HepG2 (cell line): Measurements from ENCODE around the gene MYO1B. TPM values are rescaled to one million over a fixed set of nuclear protein-coding genes. Genes with fewer than 3 reads are reported as not detected.

ENCODE experiments used
- ATAC-seq: fragments of 200-7000 bp; cut with Tn5 transposase; 3 replicates; pipeline ENCODE4 v1.9.1; 2020; ENCODE audit warnings: mild to moderate bottlenecking, moderate library complexity
- BruUV-seq: library from RNA; stranded (reverse); fragments of 400-500 nt; replicated peaks from 2 replicates; lab custom pipeline; 2021; lab: Mats Ljungman, UMichigan
- CTCF ChIA-PET: fragments of 300-600 bp; formaldehyde crosslinking; extraction: SDS; loops from one replicate; lab custom pipeline; 2021; ENCODE audit warnings: low total read pairs, inconsistent platforms, low intra/inter-chr PET ratio; lab: Yijun Ruan, JAX
- POLR2A ChIA-PET: fragments of 350-600 bp; sonication (Branson Sonifier 250); formaldehyde crosslinking; loops from one replicate; lab custom pipeline; 2020; ENCODE audit warnings: antibody characterized with exemption, inconsistent platforms; lab: Yijun Ruan, JAX
- DNase-seq: peaks from one replicate; pipeline ENCODE4 v3.0.0-alpha.2; 2015; ENCODE audit warnings: low spot score
- FAIRE-seq: peaks from 3 replicates; lab custom pipeline; 2011; peaks lifted over from hg19 to GRCh38; lab: Jason Lieb, UNC
- H2AFZ ChIP-seq: one replicate; pipeline ENCODE4 v1.6.1; 2011; ENCODE audit warnings: low read length, inconsistent platforms
- H3K27ac ChIP-seq: fragments of 300-600 bp; 3 replicates; pipeline ENCODE4 v1.8.0; 2011; ENCODE audit warnings: mixed run types, mild to moderate bottlenecking, mixed read lengths, low read length, inconsistent platforms; ENCODE audit not compliant: insufficient read depth; ENCODE audit errors: extremely low read length
- H3K27me3 ChIP-seq, 2 experiments: fragments of 200-600 bp in 1 of 2; 2 replicates in 1 of 2; 3 replicates in 1 of 2; pipeline versions ENCODE4 v1.6.0 to v1.8.0; 2011; ENCODE audit warnings: low read length in 2 of 2, mild to moderate bottlenecking in 2 of 2, moderate library complexity in 2 of 2, inconsistent platforms in 1 of 2; ENCODE audit not compliant: insufficient read depth in 2 of 2, control insufficient read depth in 1 of 2
- H3K36me3 ChIP-seq, 2 experiments: fragments of 200-600 bp in 1 of 2; replicated peaks in 1 of 2; 2 replicates in 1 of 2; 3 replicates in 1 of 2; pipeline versions ENCODE4 v1.5.1 to v1.8.0; 2011; ENCODE audit warnings: low read length in 2 of 2, inconsistent platforms in 1 of 2; ENCODE audit not compliant: insufficient read depth in 2 of 2, control insufficient read depth in 1 of 2
- H3K4me1 ChIP-seq: 2 replicates; pipeline ENCODE4 v1.5.1; 2012; ENCODE audit warnings: low read length, inconsistent platforms; ENCODE audit not compliant: insufficient read depth
- H3K4me2 ChIP-seq: 2 replicates; pipeline ENCODE4 v1.6.0; 2011; ENCODE audit warnings: low read depth, low read length, inconsistent platforms
- H3K4me3 ChIP-seq, 3 experiments: fragments of 200-600 bp in 1 of 3; sonication (generic), shearing (Covaris generic) in 1 of 3; replicated peaks in 1 of 3; 2 replicates each; pipeline ENCODE4 v1.5.1; 2011 to 2016; ENCODE audit warnings: low read length in 3 of 3, inconsistent platforms in 2 of 3, low read depth in 2 of 3, mild to moderate bottlenecking in 2 of 3, control low read depth in 1 of 3, mixed read lengths in 1 of 3; ENCODE audit not compliant: insufficient read depth in 1 of 3
- H3K79me2 ChIP-seq: one replicate; pipeline ENCODE4 v1.6.1; 2011; ENCODE audit warnings: low read length, inconsistent platforms; ENCODE audit not compliant: insufficient read depth
- H3K9ac ChIP-seq: 2 replicates; pipeline ENCODE4 v1.6.0; 2011; ENCODE audit warnings: mild to moderate bottlenecking, low read depth, low read length, inconsistent platforms; ENCODE audit not compliant: insufficient read depth
- H3K9me3 ChIP-seq: 2 replicates; pipeline ENCODE4 v1.5.1; 2012; ENCODE audit warnings: mild to moderate bottlenecking, low read length
- H4K20me1 ChIP-seq: 2 replicates; pipeline ENCODE4 v1.6.0; 2011; ENCODE audit warnings: inconsistent platforms, mild to moderate bottlenecking, low read length, moderate library complexity; ENCODE audit not compliant: insufficient read depth
- CEBPB ChIP-seq: IDR thresholded peaks from 2 replicates; pipeline ENCODE4 v1.6.1; 2011; ENCODE audit warnings: low read depth, low read length, improper control_type of control experiment, borderline replicate concordance
- NR2C2 ChIP-seq: sonication (generic); formaldehyde crosslinking; IDR thresholded peaks from 2 replicates; pipeline ENCODE4 v1.4.0; 2020; ENCODE audit warnings: missing genetic modification reagents, mild to moderate bottlenecking, moderate library complexity, borderline replicate concordance
- SP4 ChIP-seq: sonication (generic); formaldehyde crosslinking; IDR thresholded peaks from 2 replicates; pipeline ENCODE4 v1.8.1; 2023; ENCODE audit warnings: mild to moderate bottlenecking, missing genetic modification reagents
- TEF ChIP-seq: sonication (generic); formaldehyde crosslinking; IDR thresholded peaks from 2 replicates; pipeline ENCODE4 v1.5.0; 2020; ENCODE audit warnings: missing genetic modification reagents
- ZFAT ChIP-seq: sonication (generic); formaldehyde crosslinking; conservative IDR thresholded peaks from 2 replicates; pipeline ENCODE4 v1.8.1; 2023; ENCODE audit warnings: missing genetic modification reagents, inconsistent platforms
- ZNF484 ChIP-seq: sonication (generic); formaldehyde crosslinking; IDR thresholded peaks from 2 replicates; pipeline ENCODE4 v1.5.1; 2020; ENCODE audit warnings: mild to moderate bottlenecking, low read depth, missing genetic modification reagents, borderline replicate concordance
- ZNF652 ChIP-seq: IDR thresholded peaks from 2 replicates; pipeline ENCODE4 v1.6.1; 2016; ENCODE audit warnings: low read depth, borderline replicate concordance
- ZNF746 ChIP-seq: sonication (generic); formaldehyde crosslinking; IDR thresholded peaks from 2 replicates; pipeline ENCODE4 v1.8.0; 2022; ENCODE audit warnings: mild to moderate bottlenecking, missing genetic modification reagents
- WGBS: methylation state at CpG from one replicate; pipeline ENCODE4 v1.1.6; 2017; ENCODE audit warnings: low lambda C conversion rate; 5-methylcytosine and 5-hydroxymethylcytosine counted together
- in situ Hi-C: cut with HindIII; loops from 2 replicates; pipeline ENCODE4 v1.10.0; 2017; ENCODE audit warnings: low pct_unique_long_range_greater_than_20kb; ENCODE audit not compliant: extremely low pct_ligation_motif_present
- intact Hi-C: fragments of 100-400 bp; cut with micrococcal nuclease; formaldehyde crosslinking; loops from one replicate; pipeline ENCODE4 v1.10.0; 2022; ENCODE audit not compliant: unreplicated experiment
- polyA plus RNA-seq, 8 experiments: library from polyadenylated mRNA; depleted of rRNA in 3 of 8; stranded (reverse) in 7 of 8; unstranded in 1 of 8; fragments of >200 nt; fragmentation: Illumina TruSeq in 4 of 8; extraction: Trizol in 4 of 8; gene quantifications; 2 replicates each; pipeline versions ENCODE4 v1.2.1 to v1.2.3, GENCODE V29; 2011 to 2016; ENCODE audit warnings: low read depth in 4 of 8, missing spikeins in 1 of 8, mixed read lengths in 1 of 8; ENCODE audit not compliant: insufficient read depth in 1 of 8
- total RNA-seq, 5 experiments: library from RNA; depleted of rRNA; stranded (reverse); fragments of >200 nt; fragmentation: Illumina TruSeq; extraction: Trizol; gene quantifications; 2 replicates each; pipeline ENCODE4 v1.2.3, GENCODE V29; 2016; ENCODE audit warnings: low read depth in 1 of 5
- TF ChIP-seq, protein P1 (sequence below): sonication (generic); formaldehyde crosslinking; IDR thresholded peaks from 2 replicates; pipeline ENCODE4 v1.4.0; 2020; ENCODE audit warnings: missing genetic modification reagents, borderline replicate concordance

MYO1B gene
- total and polyA plus RNA-seq, 2 of the 13 experiments (the other 11 are each of a cell fraction or from before 2014, with no cell fraction given): 36.9 to 89.8 TPM

GRCh38 chr2:191359133-191359532, 113.9 kb downstream of the MYO1B start:
- ChIA-PET POLR2A (no interaction called here), CTCF (no interaction called here)
- BruUV-seq: no TSS peak
- Histone ChIP-seq H3K27me3 (no peaks in the 10 kb centered on the region), H3K27ac (no peak overlapping the region), H2AFZ (no peak overlapping the region), H4K20me1 (no peaks in the 10 kb centered on the region), H3K4me3 (no peak overlapping the region), H3K79me2 (no peaks in the 10 kb centered on the region), H3K9ac (no peak overlapping the region), H3K4me1 (no peaks in the 10 kb centered on the region), H3K4me2 (no peak overlapping the region), H3K9me3 (no peaks in the 10 kb centered on the region), H3K36me3 (peaks cover 25 to 49% of the 10 kb centered on the region in 2 experiments)
- in situ Hi-C loops (no loop called here), intact Hi-C loops (no loop called here)
- WGBS: 97% methylated on average over 2 of the region's 2 CpGs
- ATAC-seq (no peak), FAIRE-seq (no peak), DNase-seq (no peak)
- TF ChIP-seq CEBPB: peak; percentile 30; the same call in 1 of the 2 replicates
- no peak for TF ChIP-seq NR2C2 (CRISPR knock-in tag)

- FAIRE-seq (no peak), ATAC-seq (no peak), DNase-seq (no peak)
- H3K4me2 ChIP-seq: no peak overlapping the region
- ChIA-PET POLR2A (no interaction called here), CTCF (no interaction called here)
- WGBS: 99% methylated on average over 2 of the region's 2 CpGs
- H3K36me3 ChIP-seq: peaks cover 26 to 51% of the 10 kb centered on the region in 2 experiments
- H4K20me1 ChIP-seq: no peaks in the 10 kb centered on the region
- no peak overlapping the region for H2AFZ ChIP-seq
- no peaks in the 10 kb centered on the region for H3K4me1 ChIP-seq
- BruUV-seq: no TSS peak
- in situ Hi-C loops (no loop called here), intact Hi-C loops (no loop called here)
- no peak overlapping the region for H3K4me3 ChIP-seq
- no peaks in the 10 kb centered on the region for H3K27me3 ChIP-seq
- no peak for TF ChIP-seq ZNF746
- no peak for TF ChIP-seq ZFAT (CRISPR knock-in tag)
- TF ChIP-seq SP4: no peak
- TF ChIP-seq ZNF652 (CRISPR knock-in tag): no peak
- no peak for TF ChIP-seq ZNF484 (CRISPR knock-in tag)
- TF ChIP-seq, protein P1, sequence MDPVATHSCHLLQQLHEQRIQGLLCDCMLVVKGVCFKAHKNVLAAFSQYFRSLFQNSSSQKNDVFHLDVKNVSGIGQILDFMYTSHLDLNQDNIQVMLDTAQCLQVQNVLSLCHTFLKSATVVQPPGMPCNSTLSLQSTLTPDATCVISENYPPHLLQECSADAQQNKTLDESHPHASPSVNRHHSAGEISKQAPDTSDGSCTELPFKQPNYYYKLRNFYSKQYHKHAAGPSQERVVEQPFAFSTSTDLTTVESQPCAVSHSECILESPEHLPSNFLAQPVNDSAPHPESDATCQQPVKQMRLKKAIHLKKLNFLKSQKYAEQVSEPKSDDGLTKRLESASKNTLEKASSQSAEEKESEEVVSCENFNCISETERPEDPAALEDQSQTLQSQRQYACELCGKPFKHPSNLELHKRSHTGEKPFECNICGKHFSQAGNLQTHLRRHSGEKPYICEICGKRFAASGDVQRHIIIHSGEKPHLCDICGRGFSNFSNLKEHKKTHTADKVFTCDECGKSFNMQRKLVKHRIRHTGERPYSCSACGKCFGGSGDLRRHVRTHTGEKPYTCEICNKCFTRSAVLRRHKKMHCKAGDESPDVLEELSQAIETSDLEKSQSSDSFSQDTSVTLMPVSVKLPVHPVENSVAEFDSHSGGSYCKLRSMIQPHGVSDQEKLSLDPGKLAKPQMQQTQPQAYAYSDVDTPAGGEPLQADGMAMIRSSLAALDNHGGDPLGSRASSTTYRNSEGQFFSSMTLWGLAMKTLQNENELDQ: no peak
- no peak for TF ChIP-seq TEF
- no peaks in the 10 kb centered on the region for H3K9me3 ChIP-seq
- no peaks in the 10 kb centered on the region for H3K79me2 ChIP-seq
- H3K9ac ChIP-seq: no peak overlapping the region
- no peak overlapping the region for H3K27ac ChIP-seq
Measured at GRCh38 chr2:191360918-191361317, 115.7 kb downstream of the MYO1B start.
